Fibroblast of skin of right quadriceps (primary cell): ENCODE data around the gene BSND.

Experiments used
- DNase-seq: peaks from one replicate; pipeline ENCODE4 v3.0.0-alpha.2; 2013

The BSND gene

DNA sequence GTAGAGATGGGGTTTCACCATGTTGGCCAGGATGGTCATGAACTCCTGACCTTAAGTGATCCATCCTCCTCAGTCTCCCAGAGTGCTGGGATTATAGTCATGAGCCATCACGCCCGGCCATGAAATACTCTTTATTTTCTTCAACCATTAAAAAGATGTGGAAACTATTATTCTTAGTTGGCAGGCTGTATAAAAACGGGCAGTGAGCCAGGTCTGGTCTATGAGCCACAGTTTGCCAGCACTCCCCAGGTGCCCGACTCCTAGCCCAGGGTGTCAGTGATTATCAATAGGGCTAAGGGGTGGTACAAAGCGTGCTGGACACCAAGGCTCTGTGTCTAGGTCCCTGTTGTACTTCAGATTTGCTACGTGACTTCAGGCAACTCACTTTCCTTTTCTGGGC, 22.0 kb upstream of the BSND start:
- DNase-seq, result no peak

DNA sequence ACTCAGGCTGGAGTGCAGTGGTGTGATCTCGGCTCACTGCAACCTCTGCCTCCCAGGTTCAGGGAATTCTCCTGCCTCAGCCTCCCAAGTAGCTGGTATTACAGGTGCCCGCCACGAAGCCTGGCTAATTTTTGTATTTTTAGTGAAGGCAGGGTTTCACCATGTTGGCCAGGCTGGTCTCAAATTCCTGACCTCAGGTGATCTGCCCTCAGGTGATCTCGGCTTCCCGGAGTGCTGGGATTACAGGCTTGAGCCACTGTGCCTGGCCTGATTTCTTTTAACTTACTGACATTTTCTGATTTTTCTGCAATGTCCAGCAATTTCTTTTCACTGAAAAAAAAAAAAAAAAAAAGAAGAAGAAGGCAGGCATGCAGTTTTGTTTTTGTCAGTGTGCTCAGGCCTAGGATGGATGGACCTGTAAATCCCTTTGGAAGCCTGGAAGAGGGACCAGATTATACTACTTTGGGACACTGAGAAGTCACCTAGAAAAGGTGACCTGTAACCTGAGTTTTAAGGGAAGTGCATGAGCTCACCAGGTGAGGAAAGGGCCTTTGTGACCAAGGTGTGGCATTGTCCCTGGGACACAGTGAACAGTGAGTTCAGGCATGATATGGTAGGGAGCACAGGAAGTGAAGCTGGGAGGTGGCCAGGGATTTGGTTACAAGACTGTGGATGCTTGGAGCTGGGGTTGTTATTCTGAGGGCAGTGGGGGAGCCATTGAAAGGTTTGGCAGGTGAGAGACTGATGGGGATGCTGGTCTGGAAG, 21.0 kb upstream of the BSND start:
- no peak for DNase-seq

GRCh38 chr1:54978528-54979326, 20.0 kb upstream of the BSND start:
- DNase-seq, result no peak

- no peak for DNase-seq
These were observed 19.3 kb upstream of the BSND start for GRCh38 chr1:54979327-54979891.

DNA sequence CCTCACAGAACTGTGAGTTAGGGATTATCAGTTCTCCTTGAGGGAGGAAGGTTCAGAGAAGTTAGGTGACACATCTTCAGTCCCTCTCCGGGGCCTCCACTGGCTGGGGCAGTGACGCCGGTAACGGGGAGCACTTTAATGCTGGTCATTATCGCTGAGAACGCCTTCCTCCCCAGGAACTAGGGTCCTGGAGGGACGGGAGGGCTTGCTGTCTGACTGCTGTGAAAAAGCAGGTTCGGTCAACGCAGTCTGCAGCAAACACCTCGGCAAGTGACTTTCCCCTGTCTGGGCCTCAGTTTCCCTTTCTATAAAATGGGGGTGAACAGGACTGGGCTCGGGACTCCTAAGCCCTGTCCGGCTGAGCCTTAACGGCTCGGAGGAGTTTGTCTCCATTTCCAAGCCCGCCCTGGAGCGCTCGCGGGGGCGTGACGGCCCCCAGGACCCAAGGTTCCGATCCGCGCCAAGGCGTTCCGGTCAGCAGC, 18.6 kb upstream of the BSND start:
- no peak for DNase-seq

- no peak for DNase-seq
These were observed 18.0 kb upstream of the BSND start, which contains the start of gene TMEM61 for GRCh38 chr1:54980528-54981241. TMEM61 (plus strand) TSS chr1:54980628; CDS start chr1:54981066, 438 bp downstream.

DNA sequence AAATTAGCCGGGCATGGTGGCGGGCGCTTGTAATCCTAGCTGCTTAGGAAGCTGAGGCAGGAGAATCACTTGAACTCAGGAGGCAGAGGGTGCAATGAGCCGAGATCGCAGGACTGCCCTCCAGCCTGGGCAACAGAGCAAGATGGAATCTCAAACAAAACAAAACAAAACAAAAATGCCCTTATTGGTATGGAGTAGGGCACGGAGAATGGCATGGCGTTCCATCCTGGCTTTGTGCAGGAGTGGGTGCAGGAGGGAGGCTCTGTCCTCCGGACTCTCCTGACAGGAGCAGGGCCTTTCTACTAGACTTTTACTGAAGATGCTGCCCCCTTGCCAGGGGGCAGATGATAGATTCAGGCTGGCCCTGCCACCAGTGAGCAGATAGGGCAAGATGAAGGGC, 17.3 kb upstream of the BSND start:
- DNase-seq, result no peak

DNA sequence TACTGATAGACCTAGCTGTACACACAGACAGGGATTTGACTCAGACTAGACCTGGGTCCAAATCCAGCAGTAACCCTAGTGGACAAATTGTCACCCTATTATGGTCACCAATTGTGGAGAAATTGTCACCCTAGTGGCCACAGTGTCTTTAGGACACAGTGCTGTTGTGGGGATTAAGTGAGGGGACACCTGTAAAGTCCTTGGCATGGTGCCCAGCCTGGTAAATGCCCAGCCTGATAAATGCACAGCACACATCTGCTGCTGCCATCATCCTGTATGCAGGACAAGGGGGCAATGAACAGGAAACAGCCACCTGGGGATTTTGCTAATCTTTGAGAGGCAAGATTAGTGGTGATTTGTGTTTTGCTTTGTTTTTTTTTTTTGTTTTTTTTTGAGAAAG, 16.0 kb upstream of the BSND start:
- no peak for DNase-seq

- DNase-seq, result no peak
These were observed 14.4 kb upstream of the BSND start for GRCh38 chr1:54984131-54984842.

DNA sequence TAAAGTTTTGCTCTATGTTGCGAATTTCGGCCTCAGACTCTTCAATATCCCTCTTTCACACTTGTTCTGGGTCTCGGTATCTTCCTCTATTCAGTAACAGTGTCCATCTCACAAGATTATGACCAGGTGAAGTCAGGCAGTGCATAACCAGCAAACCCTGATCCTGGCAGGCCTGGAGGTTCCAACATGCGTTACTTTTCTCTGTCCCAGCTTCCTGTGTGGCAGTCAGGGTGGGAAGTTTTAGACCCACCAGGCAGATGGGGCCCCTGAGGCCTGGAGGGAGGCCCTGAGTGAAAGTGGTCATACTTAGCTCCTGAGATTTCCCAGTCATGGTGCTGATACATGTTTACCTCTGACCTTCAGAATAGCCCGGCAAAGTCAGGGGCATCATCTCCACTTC, 13.2 kb upstream of the BSND start:
- no peak for DNase-seq

DNA sequence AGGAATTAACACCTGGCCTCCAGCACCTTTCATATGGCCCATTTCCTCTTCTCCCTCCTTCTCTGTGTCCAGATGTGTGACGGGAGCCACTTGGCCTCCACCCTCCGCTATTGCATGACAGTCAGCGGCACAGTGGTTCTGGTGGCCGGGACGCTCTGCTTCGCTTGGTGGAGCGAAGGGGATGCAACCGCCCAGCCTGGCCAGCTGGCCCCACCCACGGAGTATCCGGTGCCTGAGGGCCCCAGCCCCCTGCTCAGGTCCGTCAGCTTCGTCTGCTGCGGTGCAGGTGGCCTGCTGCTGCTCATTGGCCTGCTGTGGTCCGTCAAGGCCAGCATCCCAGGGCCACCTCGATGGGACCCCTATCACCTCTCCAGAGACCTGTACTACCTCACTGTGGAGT, 12.7 kb upstream of the BSND start:
- no peak for DNase-seq

DNA sequence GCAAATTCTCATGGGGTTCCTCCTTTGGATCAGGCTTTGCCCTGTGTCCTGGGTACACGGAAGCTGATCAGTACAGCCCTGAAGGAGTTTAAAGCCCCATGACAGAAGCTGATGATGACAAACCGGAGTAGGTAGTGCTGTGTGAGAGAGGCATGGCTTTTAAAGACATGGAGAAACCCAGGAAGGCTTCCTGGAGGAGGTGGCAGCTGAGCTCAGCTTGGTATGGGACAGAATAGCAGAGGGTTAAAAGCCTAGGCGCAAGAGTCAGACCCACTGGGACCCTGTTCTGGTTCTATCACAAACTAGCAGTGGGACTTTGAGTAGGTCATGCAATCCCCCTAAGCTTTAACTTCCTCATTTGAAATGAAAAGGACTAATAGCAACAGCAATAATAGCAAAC, 12.2 kb upstream of the BSND start:
- no peak for DNase-seq

- no peak for DNase-seq
These were observed 11.3 kb upstream of the BSND start for GRCh38 chr1:54987427-54987826.

- DNase-seq, result peak; percentile 67
These were observed 10.6 kb upstream of the BSND start for GRCh38 chr1:54987919-54988705.

- no peak for DNase-seq
These were observed 9.8 kb upstream of the BSND start for GRCh38 chr1:54988975-54989374.

GRCh38 chr1:54989473-54989872, 9.3 kb upstream of the BSND start:
- DNase-seq, result no peak

DNA sequence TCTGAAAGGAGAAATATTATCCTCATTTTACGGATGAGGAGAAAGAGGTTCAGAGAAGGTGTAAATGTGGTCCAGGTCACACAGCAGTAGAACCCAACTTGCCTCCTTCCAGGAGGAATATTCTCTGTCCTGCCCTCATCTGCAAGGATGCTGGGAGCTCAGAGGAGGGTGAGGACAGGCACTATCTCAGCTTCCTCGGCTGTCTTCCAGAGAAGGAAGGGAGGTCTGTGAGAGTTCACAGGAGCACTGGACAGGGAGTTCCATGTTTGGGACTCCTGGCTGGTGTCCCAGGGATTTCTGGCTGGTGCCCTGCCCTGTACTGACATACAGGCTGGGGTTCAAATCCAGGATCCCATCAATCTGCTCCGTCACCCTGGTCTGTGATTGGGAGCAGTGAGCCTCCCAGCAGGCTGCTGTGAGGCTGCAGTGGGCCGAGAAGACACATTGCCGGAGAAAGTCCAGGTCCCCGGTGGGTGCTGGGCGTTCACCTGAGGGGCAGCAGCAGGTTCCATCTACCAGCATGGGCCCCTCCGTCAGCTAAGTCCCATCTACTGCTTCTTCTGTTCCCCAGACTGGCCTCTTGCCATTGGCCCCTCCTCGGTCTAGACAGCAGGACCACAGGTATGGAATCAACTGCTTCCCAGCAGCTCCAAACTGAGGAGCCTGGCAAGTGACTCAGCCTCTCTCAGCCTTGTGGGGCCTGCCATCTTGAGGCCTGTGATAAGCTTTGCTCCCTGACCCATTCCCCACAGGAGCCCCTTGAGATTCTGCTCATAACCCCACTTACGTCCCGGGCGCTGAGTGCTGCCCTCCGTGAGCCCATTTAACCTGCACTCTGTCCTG, 8.5 kb upstream of the BSND start:
- no peak for DNase-seq

GRCh38 chr1:54990916-54991315, 7.8 kb upstream of the BSND start:
- no peak for DNase-seq

DNA sequence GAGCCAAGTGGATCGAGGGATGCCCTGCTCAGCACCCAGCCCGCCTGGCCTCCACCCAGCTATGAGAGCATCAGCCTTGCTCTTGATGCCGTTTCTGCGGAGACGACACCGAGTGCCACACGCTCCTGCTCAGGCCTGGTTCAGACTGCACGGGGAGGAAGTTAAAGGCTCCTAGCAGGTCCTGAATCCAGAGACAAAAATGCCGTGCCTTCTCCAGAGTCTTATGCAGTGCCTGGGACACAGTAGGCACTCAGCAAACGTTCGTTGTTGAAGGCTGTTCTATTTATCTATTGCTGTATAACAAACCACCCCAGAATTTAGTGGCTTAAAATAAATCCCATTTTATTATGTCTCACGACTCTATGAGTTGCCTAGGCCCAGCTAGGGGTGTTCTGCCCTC, 6.8 kb upstream of the BSND start:
- DNase-seq, result no peak

DNA sequence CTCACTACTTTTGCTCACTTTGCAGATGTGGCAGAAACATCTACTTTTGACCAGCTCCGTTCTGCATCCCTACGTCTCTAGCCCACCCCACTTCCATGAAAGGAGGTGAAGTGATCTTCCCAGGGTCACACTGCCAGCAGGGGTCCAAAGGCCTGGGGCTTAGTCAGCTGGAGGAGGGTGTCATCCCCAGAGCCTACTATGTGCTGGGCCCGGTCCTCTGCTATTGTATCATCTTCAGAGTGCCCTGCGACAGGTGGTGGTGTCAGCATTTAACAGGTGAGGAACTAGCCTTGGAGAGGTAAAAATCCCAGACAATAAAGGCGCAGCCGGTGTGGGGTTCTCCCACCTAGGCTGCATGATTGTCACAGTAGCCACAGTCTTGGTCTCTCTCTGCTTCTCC, 5.6 kb upstream of the BSND start:
- DNase-seq, result no peak
